Measurements from ENCODE around the gene LBX1.

GRCh38 chr10:101228153-101228965 is 904 bp downstream of the LBX1 start:
- TF ChIP-seq POLR2AphosphoS5 (IDR thresholded peaks at IDR 0.05), result no peak
- TF ChIP-seq CTCF (IDR thresholded peaks at IDR 0.05), result no peak
- TF ChIP-seq EP300 (IDR thresholded peaks at IDR 0.05), result no peak
